ENCODE measurements around the gene SENP1. TPM values are rescaled to one million over a fixed set of nuclear protein-coding genes. Genes with fewer than 3 reads are reported as not detected.

The SENP1 gene
- total and polyA plus RNA-seq, 2 donors (not counting 3 experiments of a cell fraction or from before 2014, with no cell fraction given): 9.9 to 20.5 TPM

DNA sequence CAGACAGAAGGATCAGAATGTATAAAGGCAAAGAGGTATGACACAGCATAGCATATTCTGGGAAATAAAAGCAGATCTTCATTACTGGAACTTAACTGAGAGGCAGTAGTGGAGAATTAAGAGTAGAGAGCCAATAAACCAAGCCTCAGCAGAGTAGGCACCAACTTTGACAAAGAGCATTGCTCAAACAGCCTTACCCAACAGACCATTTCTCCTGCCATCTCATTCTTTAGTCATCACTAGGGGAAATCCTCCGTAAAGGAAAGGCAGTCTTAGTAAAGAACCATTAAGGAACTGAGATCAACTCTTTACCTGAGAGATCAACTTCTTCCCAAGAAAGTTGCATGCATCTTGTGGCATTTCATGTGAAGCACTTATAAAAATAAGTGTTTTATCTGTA is 36.6 kb downstream of the SENP1 start:
- Histone ChIP-seq H4K20me1 (replicated peaks; ENCODE audit: control insufficient read depth, extremely low read depth, insufficient read depth, low read length) (no peaks in the 10 kb centered on the region), H3K4me1 (ENCODE audit: control insufficient read depth, extremely low read depth, insufficient read depth, low read length) (no peaks in the 10 kb centered on the region), H3K36me3 (ENCODE audit: control insufficient read depth in 2 of 2, extremely low read depth in 1 of 2, insufficient read depth in 2 of 2, low read length in 2 of 2) (peaks cover 4 to 10% of the 10 kb centered on the region in 2 experiments), H3K4me3 (replicated peaks in 1 of 3; ENCODE audit: insufficient read depth in 1 of 3, low read depth in 1 of 3, low read length in 3 of 3) (no peak overlapping the region), H3K79me2 (ENCODE audit: control insufficient read depth, insufficient read depth, low read length) (no peaks in the 10 kb centered on the region), H3K27ac (ENCODE audit: insufficient read depth, low read depth, low read length) (no peak overlapping the region), H3K4me2 (ENCODE audit: insufficient read depth, low read length) (no peak overlapping the region), H3K9me1 (replicated peaks; ENCODE audit: control insufficient read depth, extremely low read depth, insufficient read depth, low read length) (no peaks in the 10 kb centered on the region), H3K9me3 (replicated peaks; ENCODE audit: control insufficient read depth, insufficient read depth, low read length) (no peaks in the 10 kb centered on the region), H2AFZ (ENCODE audit: low read depth, low read length) (no peak overlapping the region), H3K9ac (replicated peaks; ENCODE audit: extremely low read depth, insufficient read depth, low read length) (no peak overlapping the region), H3K27me3 (ENCODE audit: control insufficient read depth in 2 of 2, insufficient read depth in 2 of 2, low read length in 2 of 2) (no peaks in the 10 kb centered on the region)
- TF ChIP-seq, protein P1, sequence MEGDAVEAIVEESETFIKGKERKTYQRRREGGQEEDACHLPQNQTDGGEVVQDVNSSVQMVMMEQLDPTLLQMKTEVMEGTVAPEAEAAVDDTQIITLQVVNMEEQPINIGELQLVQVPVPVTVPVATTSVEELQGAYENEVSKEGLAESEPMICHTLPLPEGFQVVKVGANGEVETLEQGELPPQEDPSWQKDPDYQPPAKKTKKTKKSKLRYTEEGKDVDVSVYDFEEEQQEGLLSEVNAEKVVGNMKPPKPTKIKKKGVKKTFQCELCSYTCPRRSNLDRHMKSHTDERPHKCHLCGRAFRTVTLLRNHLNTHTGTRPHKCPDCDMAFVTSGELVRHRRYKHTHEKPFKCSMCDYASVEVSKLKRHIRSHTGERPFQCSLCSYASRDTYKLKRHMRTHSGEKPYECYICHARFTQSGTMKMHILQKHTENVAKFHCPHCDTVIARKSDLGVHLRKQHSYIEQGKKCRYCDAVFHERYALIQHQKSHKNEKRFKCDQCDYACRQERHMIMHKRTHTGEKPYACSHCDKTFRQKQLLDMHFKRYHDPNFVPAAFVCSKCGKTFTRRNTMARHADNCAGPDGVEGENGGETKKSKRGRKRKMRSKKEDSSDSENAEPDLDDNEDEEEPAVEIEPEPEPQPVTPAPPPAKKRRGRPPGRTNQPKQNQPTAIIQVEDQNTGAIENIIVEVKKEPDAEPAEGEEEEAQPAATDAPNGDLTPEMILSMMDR (IDR thresholded peaks at IDR 0.05; ENCODE audit: extremely low read depth in 1 of 2, insufficient read depth in 1 of 2, low read depth in 1 of 2, low read length in 2 of 2): no peak
- intact Hi-C loops (cut with micrococcal nuclease): no loop called here
- no TSS peak for BruUV-seq (replicated peaks)
- CTCF ChIA-PET: interaction anchor here (0.7 to 1.9 kb wide), 2 partner anchors 120 to 549 kb away, joined by 3 to 5 read pairs; no protein-coding TSS in a partner anchor
- no peak for DNase-seq (ENCODE audit: low read depth, low spot score)
- no peak for FAIRE-seq
- POLR2A ChIA-PET: interaction anchor here (0.6 to 0.7 kb wide), 2 partner anchors 40 to 1336 kb away, joined by 3 to 5 read pairs; no protein-coding TSS in a partner anchor
- dilution Hi-C loops (cut with MboI; ENCODE audit: extremely low pct_ligation_motif_present, low sequenced_read_pairs): no loop called here

- POLR2A ChIA-PET: no interaction called here
- H3K4me3 ChIP-seq (replicated peaks in 1 of 3; ENCODE audit: insufficient read depth in 1 of 3, low read depth in 1 of 3, low read length in 3 of 3): no peak overlapping the region
- intact Hi-C loops (cut with micrococcal nuclease) (no loop called here), dilution Hi-C loops (cut with MboI; ENCODE audit: extremely low pct_ligation_motif_present, low sequenced_read_pairs) (no loop called here)
- TF ChIP-seq EZH2 (IDR thresholded peaks at IDR 0.05; ENCODE audit: borderline replicate concordance, low read depth, low read length, severe bottlenecking) (no peak), POLR2A (IDR thresholded peaks at IDR 0.05; ENCODE audit: low read depth, low read length) (no peak), GATA2 (IDR thresholded peaks at IDR 0.05; ENCODE audit: insufficient read depth, insufficient read length, low read depth, low read length) (no peak), MYC (IDR thresholded peaks at IDR 0.05; ENCODE audit: low read depth, low read length) (no peak), MAX (IDR thresholded peaks at IDR 0.05; ENCODE audit: insufficient read depth, insufficient read length) (no peak), JUN (IDR thresholded peaks at IDR 0.05; ENCODE audit: borderline replicate concordance, insufficient read depth, insufficient read length, low read depth) (no peak), FOS (IDR thresholded peaks at IDR 0.05; ENCODE audit: borderline replicate concordance, insufficient read depth, low read length) (no peak), POLR2AphosphoS5 (IDR thresholded peaks at IDR 0.05; ENCODE audit: insufficient read depth, low read depth, low read length) (no peak)
- TF ChIP-seq, protein P1 (IDR thresholded peaks at IDR 0.05; ENCODE audit: extremely low read depth in 1 of 2, insufficient read depth in 1 of 2, low read depth in 1 of 2, low read length in 2 of 2): no peak
- H4K20me1 ChIP-seq (replicated peaks; ENCODE audit: control insufficient read depth, extremely low read depth, insufficient read depth, low read length): no peaks in the 10 kb centered on the region
- CTCF ChIA-PET: no interaction called here
- H3K9me1 ChIP-seq (replicated peaks; ENCODE audit: control insufficient read depth, extremely low read depth, insufficient read depth, low read length): no peaks in the 10 kb centered on the region
- H3K9me3 ChIP-seq (replicated peaks; ENCODE audit: control insufficient read depth, insufficient read depth, low read length): no peaks in the 10 kb centered on the region
- FAIRE-seq: no peak
- BruUV-seq (replicated peaks): no TSS peak
- no peak overlapping the region for H3K9ac ChIP-seq (replicated peaks; ENCODE audit: extremely low read depth, insufficient read depth, low read length)
- H3K4me1 ChIP-seq (ENCODE audit: control insufficient read depth, extremely low read depth, insufficient read depth, low read length): no peaks in the 10 kb centered on the region
- peaks cover 4 to 13% of the 10 kb centered on the region in 2 experiments for H3K36me3 ChIP-seq (ENCODE audit: control insufficient read depth in 2 of 2, extremely low read depth in 1 of 2, insufficient read depth in 2 of 2, low read length in 2 of 2)
- no peak overlapping the region for H3K4me2 ChIP-seq (ENCODE audit: insufficient read depth, low read length)
- H3K27ac ChIP-seq (ENCODE audit: insufficient read depth, low read depth, low read length): no peak overlapping the region
- H3K27me3 ChIP-seq (ENCODE audit: control insufficient read depth in 2 of 2, insufficient read depth in 2 of 2, low read length in 2 of 2): no peaks in the 10 kb centered on the region
- no peaks in the 10 kb centered on the region for H3K79me2 ChIP-seq (ENCODE audit: control insufficient read depth, insufficient read depth, low read length)
- no peak for DNase-seq (ENCODE audit: low read depth, low spot score)
- no peak overlapping the region for H2AFZ ChIP-seq (ENCODE audit: low read depth, low read length)
These were observed 37.4 kb downstream of the SENP1 start for GRCh38 chr12:48068457-48068856.
